Fibroblast of lung (primary cell): ENCODE results near the gene RNF7.

Source experiments
- CTCF ChIP-seq, 2 donors: IDR thresholded peaks in 1 of 2; conservative IDR thresholded peaks in 1 of 2; 1 replicate in 1 of 2; 2 replicates in 1 of 2; pipeline ENCODE4 v1.5.1; 2011 to 2012; ENCODE audit warnings: low read length in 2 of 2, control low read depth in 1 of 2, inconsistent platforms in 1 of 2, low read depth in 1 of 2, mild to moderate bottlenecking in 1 of 2
- EZH2 ChIP-seq: IDR thresholded peaks from 2 replicates; pipeline ENCODE4 v1.5.1; 2012; ENCODE audit warnings: low read length, control low read depth, mild to moderate bottlenecking; ENCODE audit errors: missing control alignments

DNA sequence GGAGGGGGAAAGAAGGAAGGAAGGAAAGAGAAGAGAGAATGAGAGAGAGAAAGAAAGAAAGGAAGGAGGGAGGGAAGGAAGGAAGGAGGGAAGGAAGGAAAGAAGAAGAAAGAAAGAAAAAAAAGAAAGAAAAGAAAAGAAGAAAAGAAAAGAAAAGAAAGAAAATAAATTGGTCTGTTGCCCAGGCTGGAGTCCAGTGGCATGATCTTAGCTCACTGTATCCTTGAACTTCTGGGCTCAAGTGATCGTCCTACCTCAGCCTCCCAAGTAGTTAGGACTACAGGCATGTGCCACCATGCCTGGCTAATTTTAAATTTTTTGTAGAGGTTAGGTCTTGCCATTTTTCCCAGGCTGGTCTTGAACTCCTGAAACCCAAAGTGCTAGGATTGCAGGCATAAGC, 11.6 kb upstream of the RNF7 start:
- TF ChIP-seq CTCF (conservative IDR thresholded peaks at IDR 0.05 in 1 of 2, IDR thresholded peaks at IDR 0.05 in 1 of 2; ENCODE audit: low read depth in 1 of 2, low read length in 2 of 2) (no peak), EZH2 (no peak)
